ENCODE results near the gene GATA2.

Gene GATA2

DNA sequence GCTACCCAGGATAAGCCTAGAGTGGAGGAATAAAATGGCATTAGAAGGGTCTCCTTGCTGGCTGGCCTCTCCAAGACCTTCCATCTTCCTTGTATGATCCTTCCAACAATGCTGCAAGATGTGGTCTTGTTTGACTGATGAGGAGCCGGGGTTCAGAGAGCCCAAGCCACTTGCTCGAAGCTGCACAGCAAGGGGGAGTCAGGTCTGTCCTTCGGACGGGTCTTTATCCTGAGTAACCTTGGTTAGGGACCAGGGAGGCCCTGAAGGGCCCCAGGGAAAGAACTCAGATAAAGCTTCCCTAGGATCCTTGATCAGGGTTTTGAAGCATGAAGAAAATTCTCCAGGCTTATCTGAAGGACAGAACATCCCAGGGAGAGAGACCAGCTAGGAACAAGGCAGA is 19.3 kb downstream of the GATA2 start:
- no peak for DNase-seq (ENCODE audit: low read depth in 2 of 2)

- DNase-seq (ENCODE audit: low read depth in 2 of 2), result no peak
These were observed 19.9 kb downstream of the GATA2 start for GRCh38 chr3:128473180-128473519.

DNA sequence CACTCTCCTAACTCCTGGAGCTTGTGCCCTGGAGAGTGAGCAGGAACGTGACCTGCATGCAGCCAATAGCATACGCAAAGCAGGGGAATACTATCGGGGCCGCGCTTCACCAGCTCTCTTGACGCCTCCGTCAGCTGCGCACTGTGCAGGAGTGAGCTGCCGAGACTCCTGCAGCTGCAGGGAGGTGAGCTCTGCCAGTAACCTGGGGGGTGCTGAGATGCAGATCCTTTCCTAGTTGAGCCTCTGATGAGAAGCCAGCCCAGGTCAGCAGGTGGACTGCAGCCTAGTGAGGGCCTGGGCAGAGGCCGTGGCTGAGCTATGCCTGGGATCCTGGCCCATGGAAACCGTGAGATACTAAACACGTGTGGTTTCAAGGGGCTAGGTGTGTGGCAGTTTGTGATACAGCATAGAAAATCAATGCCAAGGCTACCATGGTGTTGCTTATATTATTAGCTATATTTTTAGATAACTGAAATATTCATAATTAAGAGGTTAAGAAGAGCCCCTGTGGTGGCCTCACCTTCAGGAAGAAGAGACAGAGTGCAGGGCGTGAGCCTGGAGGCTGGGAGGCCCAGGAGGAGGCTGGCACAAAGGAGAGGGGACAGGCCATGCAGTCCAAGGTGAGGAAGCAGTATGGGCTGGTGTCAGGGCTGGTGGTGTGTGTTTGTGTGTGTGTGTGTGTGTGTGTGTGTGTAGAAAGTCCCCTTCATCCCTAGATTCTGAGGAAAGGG is 20.4 kb downstream of the GATA2 start:
- no peak for DNase-seq (ENCODE audit: low read depth in 2 of 2)

DNA sequence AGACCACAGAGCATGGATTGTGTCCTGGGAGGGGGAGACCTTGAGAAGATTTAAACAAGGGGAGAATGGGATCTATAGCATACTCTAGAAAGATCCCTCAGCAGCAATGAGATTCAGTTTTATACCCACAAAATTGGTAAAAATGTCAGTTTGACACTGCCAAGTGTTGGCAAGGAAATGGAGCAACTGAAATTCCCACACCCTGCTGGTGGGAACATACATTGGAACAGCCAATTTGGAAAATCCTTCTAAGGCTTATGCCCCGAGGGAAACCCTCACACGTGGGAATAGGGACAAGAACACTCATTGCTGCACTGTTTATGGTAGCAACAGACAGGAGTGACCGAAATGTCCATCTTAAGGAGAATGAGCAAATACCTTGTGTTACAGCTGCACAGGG is 21.3 kb downstream of the GATA2 start:
- no peak for DNase-seq (ENCODE audit: low read depth in 2 of 2)

- no peak for DNase-seq (ENCODE audit: low read depth in 2 of 2)
These were observed 21.9 kb downstream of the GATA2 start for GRCh38 chr3:128471110-128471509.

- no peak for DNase-seq (ENCODE audit: low read depth in 2 of 2)
These were observed 22.7 kb downstream of the GATA2 start for GRCh38 chr3:128470134-128470899.

DNA sequence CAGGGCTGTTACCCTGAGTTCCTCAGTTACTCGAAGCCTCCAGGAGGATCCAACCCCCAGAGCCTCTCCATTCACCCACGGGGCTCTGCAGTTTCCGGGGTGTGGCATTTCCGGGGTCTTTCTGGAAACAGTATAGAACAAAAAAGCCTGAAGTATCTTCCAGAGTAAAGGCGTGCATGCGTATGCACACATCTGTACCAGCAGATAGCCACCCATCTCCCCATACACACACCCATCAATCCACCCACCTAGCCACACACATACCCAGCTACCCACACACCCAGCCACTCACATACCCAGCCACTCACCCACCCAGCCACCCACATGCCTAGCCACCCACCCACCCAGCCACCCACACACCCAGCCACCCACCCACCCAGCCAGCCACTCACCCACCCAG is 23.4 kb downstream of the GATA2 start:
- no peak for DNase-seq (ENCODE audit: low read depth in 2 of 2)

- DNase-seq (ENCODE audit: low read depth in 2 of 2), result no peak
These were observed 24.0 kb downstream of the GATA2 start for GRCh38 chr3:128468791-128469527.

GRCh38 chr3:128468285-128468790 is 24.7 kb downstream of the GATA2 start:
- no peak for DNase-seq (ENCODE audit: low read depth in 2 of 2)

DNA sequence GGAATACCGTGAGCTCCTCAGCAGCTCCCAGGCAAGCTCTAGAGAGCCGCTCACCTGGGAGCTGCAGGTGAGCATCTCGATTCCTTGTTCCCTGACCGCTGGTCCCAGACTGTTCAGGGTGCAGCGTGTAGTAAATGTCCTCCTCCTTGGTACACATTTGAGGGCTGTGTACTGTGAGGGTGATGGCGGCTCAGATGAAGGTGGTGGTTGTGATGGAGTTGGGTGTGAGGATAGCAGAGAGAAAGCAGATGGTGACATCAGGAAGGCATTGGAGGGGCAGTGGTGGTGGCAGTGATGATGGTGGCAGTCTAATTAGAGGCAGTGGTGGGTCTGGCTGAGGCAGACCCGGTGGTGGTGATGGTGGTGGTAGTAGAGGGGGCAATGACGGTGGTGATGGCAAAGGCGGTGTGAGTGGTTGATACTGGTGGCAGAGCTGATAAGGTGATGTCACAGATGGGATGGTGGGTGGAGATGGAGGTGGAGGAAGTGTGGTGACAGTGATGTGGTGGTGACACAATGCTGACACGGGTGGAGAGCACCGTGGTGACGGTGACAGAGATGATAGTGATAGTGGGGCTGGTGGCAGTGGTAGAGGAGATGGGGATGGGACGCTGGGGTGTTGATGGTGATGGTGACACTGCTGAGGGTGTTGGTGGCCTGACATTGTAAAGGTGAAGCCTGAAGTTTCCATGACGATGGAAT is 26.0 kb downstream of the GATA2 start, which contains the start of gene DNAJB8:
Gene DNAJB8 (minus strand): TSS at position 51 of the 702 bp plus-strand sequence. CDS start 3,645 bp downstream, outside the sequence.
- no peak for DNase-seq (ENCODE audit: low read depth in 2 of 2)

- DNase-seq (ENCODE audit: low read depth in 2 of 2), result no peak
These were observed 28.3 kb downstream of the GATA2 start for GRCh38 chr3:128464702-128465101.

GRCh38 chr3:128464188-128464587 is 28.8 kb downstream of the GATA2 start:
- no peak for DNase-seq (ENCODE audit: low read depth in 2 of 2)

DNA sequence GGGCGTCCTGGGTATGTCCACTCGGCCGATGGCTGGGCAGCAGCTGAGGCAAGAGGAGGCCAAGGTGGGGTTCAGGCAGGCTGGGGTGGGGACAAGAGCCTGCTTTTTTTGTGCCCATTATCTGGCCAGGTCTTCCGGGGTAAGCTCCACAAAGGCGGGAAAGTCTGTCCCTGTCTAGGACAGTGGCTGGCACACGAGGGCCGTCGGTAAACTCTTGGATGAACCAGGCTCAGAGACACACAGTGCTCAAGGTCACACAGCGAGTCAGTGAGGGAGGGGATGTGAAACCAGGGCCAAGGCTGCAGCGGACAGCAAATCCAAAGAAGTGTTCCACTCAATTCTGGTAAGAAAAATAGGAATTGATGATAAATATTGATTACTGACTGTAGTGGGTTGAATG is 29.2 kb downstream of the GATA2 start:
- no peak for DNase-seq (ENCODE audit: low read depth in 2 of 2)

- DNase-seq (ENCODE audit: low read depth in 2 of 2), result no peak
These were observed 29.6 kb downstream of the GATA2 start for GRCh38 chr3:128463354-128463753.

DNA sequence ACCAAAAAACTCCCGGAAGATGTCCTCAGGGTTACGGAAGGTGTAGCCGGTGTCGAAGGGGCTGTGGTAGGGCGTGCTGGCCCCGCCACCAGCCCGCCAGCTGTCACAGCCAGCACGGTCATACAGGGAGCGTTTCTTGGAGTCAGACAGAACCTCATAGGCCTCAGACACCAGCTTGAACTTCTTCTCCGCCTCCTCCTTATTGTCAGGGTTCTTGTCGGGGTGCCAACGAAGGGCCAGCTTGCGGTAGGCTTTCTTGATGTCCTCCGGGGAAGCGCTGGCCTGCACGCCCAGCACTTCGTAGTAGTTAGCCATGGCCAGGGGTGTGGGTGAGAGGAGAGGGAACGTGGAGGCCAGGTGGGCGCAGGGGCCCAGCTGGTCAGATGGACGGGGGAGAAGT is 30.1 kb downstream of the GATA2 start:
- DNase-seq (ENCODE audit: low read depth in 2 of 2), result no peak

GRCh38 chr3:128462341-128462910 is 30.6 kb downstream of the GATA2 start:
- no peak for DNase-seq (ENCODE audit: low read depth in 2 of 2)

GRCh38 chr3:128461731-128462130 is 31.3 kb downstream of the GATA2 start:
- DNase-seq (ENCODE audit: low read depth in 2 of 2), result no peak

DNA sequence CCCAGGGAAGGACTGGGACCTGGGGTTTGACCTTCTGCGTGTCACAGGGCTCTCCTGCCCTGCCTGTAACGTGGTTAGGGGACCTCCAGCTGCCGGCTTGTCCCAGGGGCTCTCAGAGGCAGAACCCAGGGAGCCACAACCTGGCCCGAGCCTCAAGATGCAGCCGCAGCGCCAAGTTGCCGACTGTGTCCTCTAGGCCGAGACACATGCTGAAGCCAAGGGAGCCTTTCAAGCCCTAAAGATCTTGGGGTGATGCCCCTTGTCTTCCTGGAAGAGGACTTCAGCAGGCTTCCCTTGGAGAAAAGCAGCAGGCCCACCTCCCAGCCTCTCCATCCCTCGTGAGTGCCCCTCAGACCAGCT is 33.6 kb downstream of the GATA2 start:
- no peak for DNase-seq (ENCODE audit: low read depth in 2 of 2)

DNA sequence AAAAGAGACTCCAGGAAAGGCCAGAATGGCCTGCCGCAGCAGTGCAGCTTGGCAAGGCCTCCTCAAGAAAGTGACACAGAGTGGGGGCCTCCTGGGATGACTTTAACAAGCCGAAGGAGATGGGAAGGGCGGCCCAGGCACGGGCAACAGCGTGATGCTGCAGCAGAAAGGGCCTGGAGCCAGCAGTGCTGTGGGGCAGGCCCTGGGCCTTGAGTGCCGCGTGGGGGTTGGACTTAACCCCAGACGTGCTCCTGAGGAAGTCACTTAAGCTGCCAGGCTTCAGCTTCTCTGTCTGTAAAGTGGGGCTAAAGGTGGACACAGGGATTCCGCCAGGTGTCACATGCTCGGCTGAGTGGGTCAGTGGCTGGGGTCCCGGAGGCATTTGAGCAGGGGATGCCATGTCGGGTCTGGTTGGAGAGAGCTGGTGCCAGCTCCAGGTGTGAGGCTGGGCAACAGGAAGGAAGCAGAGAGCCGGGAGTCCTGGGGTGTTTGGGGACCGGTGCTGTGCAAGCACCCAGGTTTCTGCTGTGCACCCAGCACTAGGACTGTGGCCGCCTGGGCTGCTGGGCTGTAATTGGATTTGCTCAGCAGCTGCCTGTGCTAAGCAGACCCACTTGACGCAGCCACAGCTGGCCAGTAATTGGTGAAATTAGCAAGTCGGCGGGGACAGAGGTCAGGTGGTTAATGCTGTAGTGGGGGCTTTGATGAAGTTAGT is 34.1 kb downstream of the GATA2 start:
- no peak for DNase-seq (ENCODE audit: low read depth in 2 of 2)

DNA sequence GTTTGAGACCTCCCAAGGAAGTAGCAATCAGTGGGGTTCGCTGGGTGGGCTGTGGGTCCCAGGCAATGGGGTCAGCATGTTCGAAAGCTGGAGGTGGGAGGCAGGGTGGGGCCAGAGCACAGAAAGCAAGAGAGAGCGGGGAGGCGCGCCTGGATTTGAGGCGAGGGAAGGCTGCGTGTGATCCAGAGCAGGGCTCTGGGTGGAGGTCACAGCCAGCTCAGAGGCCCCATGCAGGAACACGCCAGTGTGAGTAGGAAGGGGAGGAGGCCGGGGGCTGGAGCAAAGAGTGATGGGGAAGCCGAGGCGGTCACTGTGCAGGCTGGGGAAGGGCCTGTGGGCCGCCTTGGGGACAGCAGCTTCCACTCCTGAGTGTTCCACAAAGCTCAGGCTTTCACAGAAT is 35.1 kb downstream of the GATA2 start:
- no peak for DNase-seq (ENCODE audit: low read depth in 2 of 2)
